DOHH2 (cell line): Measurements from ENCODE around the gene BHLHA15.

ENCODE experiments used
- H3F3A ChIP-seq: fragments of 200-600 bp; sonication (generic), shearing (Covaris generic); 2 replicates; pipeline ENCODE4 v1.6.0; 2016; ENCODE audit warnings: antibody characterized with exemption, mild to moderate bottlenecking; ENCODE audit not compliant: control insufficient read depth, insufficient read depth
- H3K27ac ChIP-seq: fragments of 200-600 bp; sonication (generic); 2 replicates; pipeline ENCODE4 v1.5.1; 2014; ENCODE audit warnings: low read depth, mild to moderate bottlenecking, low read length, moderate library complexity
- H3K27me3 ChIP-seq: fragments of 200-600 bp; sonication (generic); 2 replicates; pipeline ENCODE4 v1.6.1; 2014; ENCODE audit warnings: mild to moderate bottlenecking, low read length, mixed read lengths; ENCODE audit not compliant: control insufficient read depth
- H3K36me3 ChIP-seq: fragments of 200-600 bp; sonication (generic); 2 replicates; pipeline ENCODE4 v1.6.1; 2014; ENCODE audit warnings: mild to moderate bottlenecking, low read length, moderate library complexity, mixed read lengths; ENCODE audit not compliant: control insufficient read depth
- H3K4me1 ChIP-seq: fragments of 200-600 bp; sonication (generic); 2 replicates; pipeline ENCODE4 v1.6.1; 2014; ENCODE audit warnings: mild to moderate bottlenecking, low read length, mixed read lengths; ENCODE audit not compliant: control insufficient read depth
- H3K4me2 ChIP-seq: fragments of 200-600 bp; sonication (generic); 2 replicates; pipeline ENCODE4 v1.6.0; 2014; ENCODE audit warnings: mild to moderate bottlenecking, low read length, moderate library complexity
- H3K4me3 ChIP-seq: fragments of 200-600 bp; sonication (generic); 2 replicates; pipeline ENCODE4 v1.5.1; 2014; ENCODE audit warnings: mild to moderate bottlenecking, low read length, mixed read lengths
- H3K79me2 ChIP-seq: fragments of 200-600 bp; sonication (generic); 2 replicates; pipeline ENCODE4 v1.6.1; 2014; ENCODE audit warnings: mild to moderate bottlenecking, low read length, mixed read lengths; ENCODE audit not compliant: control insufficient read depth
- H3K9me2 ChIP-seq: fragments of 200-600 bp; sonication (generic); replicated peaks from 2 replicates; pipeline ENCODE4 v1.6.1; 2014; ENCODE audit warnings: mild to moderate bottlenecking, low read length, mixed read lengths; ENCODE audit not compliant: control insufficient read depth
- H3K9me3 ChIP-seq: fragments of 200-600 bp; sonication (generic); 2 replicates; pipeline ENCODE4 v1.6.1; 2014; ENCODE audit warnings: antibody characterized with exemption, low read length, mixed read lengths; ENCODE audit not compliant: control insufficient read depth, insufficient read depth
- H4K20me1 ChIP-seq: fragments of 200-600 bp; sonication (generic); 2 replicates; pipeline ENCODE4 v1.6.0; 2014; ENCODE audit warnings: low read depth, mild to moderate bottlenecking, antibody characterized with exemption, low read length, moderate library complexity; ENCODE audit not compliant: control insufficient read depth, insufficient read depth
- CTCF ChIP-seq: fragments of 200-600 bp; sonication (generic); IDR thresholded peaks from one replicate; pipeline ENCODE4 v1.5.1; 2014; ENCODE audit warnings: antibody characterized with exemption, mild to moderate bottlenecking, low read depth, low read length; ENCODE audit not compliant: poor library complexity, severe bottlenecking
- EZH2phosphoT487 ChIP-seq: fragments of 200-600 bp; sonication (generic); IDR thresholded peaks from 2 replicates; pipeline ENCODE4 v1.6.1; 2017; ENCODE audit warnings: borderline replicate concordance, mild to moderate bottlenecking, antibody characterized with exemption, low read length, moderate library complexity, mixed read lengths

BHLHA15 gene

GRCh38 chr7:98223898-98224700 is 12.9 kb downstream of the BHLHA15 start:
- peaks cover 5% of the 10 kb centered on the region for H3K27me3 ChIP-seq
- TF ChIP-seq CTCF (no peak), EZH2phosphoT487 (no peak)
- H3K4me2 ChIP-seq: no peak overlapping the region
- no peak overlapping the region for H3K4me3 ChIP-seq
- H3K27ac ChIP-seq: no peak overlapping the region
- H3K9me3 ChIP-seq: no peaks in the 10 kb centered on the region
- H3K9me2 ChIP-seq: no peaks in the 10 kb centered on the region
- no peaks in the 10 kb centered on the region for H3K79me2 ChIP-seq
- no peaks in the 10 kb centered on the region for H3K36me3 ChIP-seq
- H4K20me1 ChIP-seq: peaks cover 13% of the 10 kb centered on the region
- peaks cover 17% of the 10 kb centered on the region for H3K4me1 ChIP-seq
- peaks cover 4% of the 10 kb centered on the region for H3F3A ChIP-seq

GRCh38 chr7:98224701-98225181 is 13.5 kb downstream of the BHLHA15 start:
- no peak overlapping the region for H3K4me3 ChIP-seq
- H4K20me1 ChIP-seq: peaks cover 15% of the 10 kb centered on the region
- H3K27ac ChIP-seq: no peak overlapping the region
- no peaks in the 10 kb centered on the region for H3K9me2 ChIP-seq
- H3K79me2 ChIP-seq: no peaks in the 10 kb centered on the region
- H3K4me2 ChIP-seq: no peak overlapping the region
- no peaks in the 10 kb centered on the region for H3F3A ChIP-seq
- TF ChIP-seq EZH2phosphoT487 (no peak), CTCF (no peak)
- H3K36me3 ChIP-seq: no peaks in the 10 kb centered on the region
- no peaks in the 10 kb centered on the region for H3K9me3 ChIP-seq
- peaks cover 10% of the 10 kb centered on the region for H3K4me1 ChIP-seq
- H3K27me3 ChIP-seq: no peaks in the 10 kb centered on the region; the same call in 1 of the 2 replicates

- TF ChIP-seq EZH2phosphoT487 (no peak), CTCF (no peak)
- no peaks in the 10 kb centered on the region for H3K9me2 ChIP-seq
- H3K27ac ChIP-seq: no peak overlapping the region
- H4K20me1 ChIP-seq: peaks cover 15% of the 10 kb centered on the region
- no peaks in the 10 kb centered on the region for H3F3A ChIP-seq
- H3K4me1 ChIP-seq: no peaks in the 10 kb centered on the region
- no peaks in the 10 kb centered on the region for H3K9me3 ChIP-seq
- no peaks in the 10 kb centered on the region for H3K36me3 ChIP-seq
- H3K79me2 ChIP-seq: no peaks in the 10 kb centered on the region
- H3K4me3 ChIP-seq: no peak overlapping the region
- H3K27me3 ChIP-seq: no peaks in the 10 kb centered on the region
- H3K4me2 ChIP-seq: no peak overlapping the region
Measured at GRCh38 chr7:98225913-98226614, 14.8 kb downstream of the BHLHA15 start.
